Medulla oblongata (tissue), 1 donor: ENCODE data around the gene NLE1.
"Not testable (repeated sequence)": the region's sequence is repeated elsewhere in the genome, so short reads cannot be mapped to it uniquely, and the experiment has no call there.

Experiments used
- DNase-seq: peaks from one replicate; pipeline ENCODE4 v3.0.0-alpha.2; 2015; ENCODE audit errors: extremely low spot score

Gene NLE1

GRCh38 chr17:35129154-35129972, 12.7 kb downstream of the NLE1 start:
- DNase-seq: no peak

- DNase-seq: no peak
Measured at GRCh38 chr17:35127751-35128514, 14.2 kb downstream of the NLE1 start.

GRCh38 chr17:35121315-35121714, 20.8 kb downstream of the NLE1 start, which contains the start of gene FNDC8:
Gene FNDC8, plus strand, starts transcription at chr17:35121615. Its CDS starts 79 bp downstream, at chr17:35121694.
- DNase-seq: no peak

GRCh38 chr17:35119370-35120165, 22.5 kb downstream of the NLE1 start, which contains the start of gene RAD51D:
Gene RAD51D, minus strand, starts transcription at chr17:35119860. Its CDS starts 247 bp downstream, at chr17:35119613.
- peak; percentile 70 for DNase-seq

GRCh38 chr17:35117984-35118383, 24.1 kb downstream of the NLE1 start:
- DNase-seq: peak; percentile 24

GRCh38 chr17:35116845-35117244, 25.3 kb downstream of the NLE1 start:
- DNase-seq: no peak

- not testable (repeated sequence) for DNase-seq
Measured at GRCh38 chr17:35110791-35111190, 31.3 kb downstream of the NLE1 start.

GRCh38 chr17:35104844-35105450, 37.2 kb downstream of the NLE1 start:
- DNase-seq: no peak

- no peak for DNase-seq
Measured at GRCh38 chr17:35103271-35103670, 38.8 kb downstream of the NLE1 start.

- DNase-seq: no peak
Measured at GRCh38 chr17:35101725-35102124, 40.4 kb downstream of the NLE1 start.

- DNase-seq: no peak
Measured at GRCh38 chr17:35101036-35101435, 41.1 kb downstream of the NLE1 start.

GRCh38 chr17:35099908-35100307, 42.2 kb downstream of the NLE1 start:
- no peak for DNase-seq

GRCh38 chr17:35097776-35098175, 44.3 kb downstream of the NLE1 start:
- DNase-seq: no peak

- DNase-seq: no peak
Measured at GRCh38 chr17:35095741-35096140, 46.4 kb downstream of the NLE1 start.

GRCh38 chr17:35094902-35095301, 47.2 kb downstream of the NLE1 start:
- DNase-seq: no peak

GRCh38 chr17:35090707-35091106, 51.4 kb downstream of the NLE1 start:
- DNase-seq: not testable (repeated sequence)

- peak; percentile 57 for DNase-seq
Measured at GRCh38 chr17:35089586-35090296, 52.4 kb downstream of the NLE1 start.

GRCh38 chr17:35088881-35089585, 53.1 kb downstream of the NLE1 start:
- peak; percentile 92 for DNase-seq

GRCh38 chr17:35088356-35088880, 53.7 kb downstream of the NLE1 start:
- DNase-seq: no peak
